ENCODE results near the gene NR1D2.

The NR1D2 gene

DNA sequence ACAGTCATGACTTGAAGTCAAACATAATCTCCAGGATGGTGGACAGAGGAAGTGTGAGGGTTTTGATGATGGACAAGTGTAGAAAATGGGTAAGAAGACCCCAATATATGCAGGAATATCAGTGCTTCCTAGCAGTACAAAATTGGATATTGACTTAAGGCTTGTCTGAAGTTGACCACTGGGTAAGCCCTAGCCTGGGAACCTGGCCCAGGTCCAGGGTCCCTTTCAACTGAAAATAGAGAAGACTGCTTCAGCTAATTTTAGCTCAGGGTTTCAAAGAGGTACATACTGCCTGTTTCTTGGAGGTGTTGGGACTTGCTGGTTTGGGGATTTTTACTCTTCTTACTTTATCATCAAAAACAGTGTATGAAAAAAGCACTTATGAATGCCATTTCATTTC lies 4.7 kb downstream of the NR1D2 start:
- H3K4me3 ChIP-seq (ENCODE audit: control insufficient read depth in 1 of 7, extremely low read depth in 1 of 7, insufficient read depth in 4 of 7, low read depth in 2 of 7, low read length in 6 of 7), result peak overlapping the region in 6 of 7 experiments; percentile 29 to 71 (median 53)
- DNase-seq, result peak in 2 of 3 donors; percentile 15 to 22
- POLR2A ChIA-PET, result interaction anchor here (1.7 kb wide), 1 partner anchor 33 kb away, joined by 7 read pairs; the partner anchor contains the start of genes NKIRAS1 and RPL15
- peak overlapping the region; percentile 21 to 43 for H3K27ac ChIP-seq (ENCODE audit: insufficient read depth in 1 of 2, low read depth in 1 of 2, low read length in 2 of 2, poor library complexity in 1 of 2, severe bottlenecking in 2 of 2)
- H3K4me1 ChIP-seq (ENCODE audit: control extremely low read depth in 1 of 4, control insufficient read depth in 4 of 4, insufficient read depth in 4 of 4, low read length in 3 of 4), result peaks cover 11 to 33% (median 28%) of the 10 kb centered on the region in 4 experiments
- peaks cover 0 to 3% (median under 1%) of the 10 kb centered on the region in 4 experiments for H3K36me3 ChIP-seq (ENCODE audit: control insufficient read depth in 4 of 4, insufficient read depth in 4 of 4, low read length in 3 of 4)
- H3K9me3 ChIP-seq (ENCODE audit: control extremely low read depth in 1 of 5, control insufficient read depth in 4 of 5, insufficient read depth in 2 of 5, low read depth in 1 of 5, low read length in 4 of 5), result no peaks in the 10 kb centered on the region
- H3K27me3 ChIP-seq (replicated peaks in 2 of 5; ENCODE audit: control insufficient read depth in 4 of 5, insufficient read depth in 5 of 5, low read length in 4 of 5), result no peaks in the 10 kb centered on the region
- CTCF ChIA-PET, result interaction anchor here (0.9 to 1.5 kb wide), 4 partner anchors 12 to 116 kb away, joined by 3 to 4 read pairs (median 4); no protein-coding TSS in a partner anchor

GRCh38 chr3:23950293-23950692 lies 5.2 kb downstream of the NR1D2 start:
- POLR2A ChIA-PET, result interaction anchor here (1.7 kb wide), 1 partner anchor 34 kb away, joined by 7 read pairs; the partner anchor contains the start of genes NKIRAS1 and RPL15
- peaks cover 0 to 5% (median 2%) of the 10 kb centered on the region in 4 experiments for H3K36me3 ChIP-seq (ENCODE audit: control insufficient read depth in 4 of 4, insufficient read depth in 4 of 4, low read length in 3 of 4)
- no peaks in the 10 kb centered on the region for H3K9me3 ChIP-seq (ENCODE audit: control extremely low read depth in 1 of 5, control insufficient read depth in 4 of 5, insufficient read depth in 2 of 5, low read depth in 1 of 5, low read length in 4 of 5)
- H3K27me3 ChIP-seq (replicated peaks in 2 of 5; ENCODE audit: control insufficient read depth in 4 of 5, insufficient read depth in 5 of 5, low read length in 4 of 5), result no peaks in the 10 kb centered on the region
- CTCF ChIA-PET, result interaction anchor here (0.9 to 1.5 kb wide), 6 partner anchors 11 to 117 kb away, joined by 3 to 4 read pairs (median 4); no protein-coding TSS in a partner anchor
- peak; percentile 29 to 69 (median 50) for DNase-seq
- H3K4me3 ChIP-seq (ENCODE audit: control insufficient read depth in 1 of 7, extremely low read depth in 1 of 7, insufficient read depth in 4 of 7, low read depth in 2 of 7, low read length in 6 of 7), result peak overlapping the region in 6 of 7 experiments; percentile 29 to 71 (median 53)
- H3K27ac ChIP-seq (ENCODE audit: insufficient read depth in 1 of 2, low read depth in 1 of 2, low read length in 2 of 2, poor library complexity in 1 of 2, severe bottlenecking in 2 of 2), result peak overlapping the region; percentile 21 to 43
- H3K4me1 ChIP-seq (ENCODE audit: control extremely low read depth in 1 of 4, control insufficient read depth in 4 of 4, insufficient read depth in 4 of 4, low read length in 3 of 4), result peaks cover 11 to 32% (median 27%) of the 10 kb centered on the region in 4 experiments

DNA sequence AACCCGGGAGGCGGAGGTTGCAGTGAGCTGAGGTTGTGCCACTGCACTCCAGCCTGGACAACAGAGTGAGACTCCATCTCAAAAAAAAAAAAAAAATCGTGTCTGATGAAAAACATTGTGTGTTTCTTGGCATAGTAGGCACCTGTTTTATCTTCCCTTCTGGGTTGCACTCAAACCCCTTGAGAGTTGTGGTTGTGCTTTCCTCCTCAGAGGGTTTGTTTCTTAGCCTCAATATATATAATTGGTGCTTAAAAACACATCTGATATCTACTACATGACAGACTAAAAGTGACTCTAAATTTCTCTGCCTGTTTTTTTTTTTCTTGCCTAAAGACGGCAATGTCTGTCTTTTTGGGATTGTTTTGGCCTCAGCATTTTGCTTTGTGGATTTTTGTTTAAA lies 7.6 kb downstream of the NR1D2 start:
- Histone ChIP-seq H3K4me1 (ENCODE audit: control extremely low read depth in 1 of 4, control insufficient read depth in 4 of 4, insufficient read depth in 4 of 4, low read length in 3 of 4) (peaks cover 5 to 17% (median 15%) of the 10 kb centered on the region in 4 experiments), H3K36me3 (ENCODE audit: control insufficient read depth in 4 of 4, insufficient read depth in 4 of 4, low read length in 3 of 4) (peaks cover 2 to 9% (median 7%) of the 10 kb centered on the region in 4 experiments), H3K27ac (ENCODE audit: insufficient read depth in 1 of 2, low read depth in 1 of 2, low read length in 2 of 2, poor library complexity in 1 of 2, severe bottlenecking in 2 of 2) (no peak overlapping the region), H3K4me3 (ENCODE audit: control insufficient read depth in 1 of 7, extremely low read depth in 1 of 7, insufficient read depth in 4 of 7, low read depth in 2 of 7, low read length in 6 of 7) (no peak overlapping the region), H3K9me3 (ENCODE audit: control extremely low read depth in 1 of 5, control insufficient read depth in 4 of 5, insufficient read depth in 2 of 5, low read depth in 1 of 5, low read length in 4 of 5) (no peaks in the 10 kb centered on the region), H3K27me3 (replicated peaks in 2 of 5; ENCODE audit: control insufficient read depth in 4 of 5, insufficient read depth in 5 of 5, low read length in 4 of 5) (no peaks in the 10 kb centered on the region)
- CTCF ChIA-PET, result interaction anchor here (0.6 to 1.1 kb wide), 2 partner anchors 9 to 63 kb away, joined by 3 read pairs; no protein-coding TSS in a partner anchor
- POLR2A ChIA-PET, result no interaction called here
- peak in 2 of 3 donors; percentile 21 to 31 for DNase-seq
- whole genome bisulfite sequencing (ENCODE audit: insufficient coverage), result 80% methylated on average over 3 of the region's 4 CpGs

GRCh38 chr3:23953523-23953922 lies 8.4 kb downstream of the NR1D2 start:
- Histone ChIP-seq H3K27ac (ENCODE audit: insufficient read depth in 1 of 2, low read depth in 1 of 2, low read length in 2 of 2, poor library complexity in 1 of 2, severe bottlenecking in 2 of 2) (no peak overlapping the region), H3K36me3 (ENCODE audit: control insufficient read depth in 4 of 4, insufficient read depth in 4 of 4, low read length in 3 of 4) (peaks cover 2 to 9% (median 7%) of the 10 kb centered on the region in 4 experiments), H3K4me3 (ENCODE audit: control insufficient read depth in 1 of 7, extremely low read depth in 1 of 7, insufficient read depth in 4 of 7, low read depth in 2 of 7, low read length in 6 of 7) (no peak overlapping the region), H3K27me3 (replicated peaks in 2 of 5; ENCODE audit: control insufficient read depth in 4 of 5, insufficient read depth in 5 of 5, low read length in 4 of 5) (no peaks in the 10 kb centered on the region), H3K4me1 (ENCODE audit: control extremely low read depth in 1 of 4, control insufficient read depth in 4 of 4, insufficient read depth in 4 of 4, low read length in 3 of 4) (peaks cover 5 to 16% (median 15%) of the 10 kb centered on the region in 4 experiments), H3K9me3 (ENCODE audit: control extremely low read depth in 1 of 5, control insufficient read depth in 4 of 5, insufficient read depth in 2 of 5, low read depth in 1 of 5, low read length in 4 of 5) (no peaks in the 10 kb centered on the region)
- ChIA-PET POLR2A (interaction anchor here (0.7 to 1.4 kb wide), 2 partner anchors 37 to 69 kb away, joined by 3 to 6 read pairs; partner anchors contain the start of genes NKIRAS1 and RPL15), CTCF (interaction anchor here (0.6 to 1.1 kb wide), 3 partner anchors 8 to 64 kb away, joined by 3 read pairs; no protein-coding TSS in a partner anchor)
- WGBS (ENCODE audit: insufficient coverage), result no CpG with 5 or more reads among the region's 1 CpG
- DNase-seq, result no peak

- peaks cover 5 to 16% (median 15%) of the 10 kb centered on the region in 4 experiments for H3K4me1 ChIP-seq (ENCODE audit: control extremely low read depth in 1 of 4, control insufficient read depth in 4 of 4, insufficient read depth in 4 of 4, low read length in 3 of 4)
- POLR2A ChIA-PET, result interaction anchor here (1.3 to 1.4 kb wide), 2 partner anchors 27 to 38 kb away, joined by 3 to 6 read pairs; partner anchors contain the start of genes NKIRAS1 and RPL15
- H3K36me3 ChIP-seq (ENCODE audit: control insufficient read depth in 4 of 4, insufficient read depth in 4 of 4, low read length in 3 of 4), result peaks cover 2 to 9% (median 7%) of the 10 kb centered on the region in 4 experiments
- CTCF ChIA-PET, result interaction anchor here (0.7 to 1.2 kb wide), 2 partner anchors 56 to 118 kb away, joined by 3 read pairs; no protein-coding TSS in a partner anchor
- no peak for DNase-seq
- 100% methylated on average over 1 of the region's 5 CpGs for WGBS (ENCODE audit: insufficient coverage)
- H3K4me3 ChIP-seq (ENCODE audit: control insufficient read depth in 1 of 7, extremely low read depth in 1 of 7, insufficient read depth in 4 of 7, low read depth in 2 of 7, low read length in 6 of 7), result no peak overlapping the region
- no peaks in the 10 kb centered on the region for H3K9me3 ChIP-seq (ENCODE audit: control extremely low read depth in 1 of 5, control insufficient read depth in 4 of 5, insufficient read depth in 2 of 5, low read depth in 1 of 5, low read length in 4 of 5)
- no peak overlapping the region for H3K27ac ChIP-seq (ENCODE audit: insufficient read depth in 1 of 2, low read depth in 1 of 2, low read length in 2 of 2, poor library complexity in 1 of 2, severe bottlenecking in 2 of 2)
- no peaks in the 10 kb centered on the region for H3K27me3 ChIP-seq (replicated peaks in 2 of 5; ENCODE audit: control insufficient read depth in 4 of 5, insufficient read depth in 5 of 5, low read length in 4 of 5)
Measured at GRCh38 chr3:23954144-23954543, 9.1 kb downstream of the NR1D2 start.

DNA sequence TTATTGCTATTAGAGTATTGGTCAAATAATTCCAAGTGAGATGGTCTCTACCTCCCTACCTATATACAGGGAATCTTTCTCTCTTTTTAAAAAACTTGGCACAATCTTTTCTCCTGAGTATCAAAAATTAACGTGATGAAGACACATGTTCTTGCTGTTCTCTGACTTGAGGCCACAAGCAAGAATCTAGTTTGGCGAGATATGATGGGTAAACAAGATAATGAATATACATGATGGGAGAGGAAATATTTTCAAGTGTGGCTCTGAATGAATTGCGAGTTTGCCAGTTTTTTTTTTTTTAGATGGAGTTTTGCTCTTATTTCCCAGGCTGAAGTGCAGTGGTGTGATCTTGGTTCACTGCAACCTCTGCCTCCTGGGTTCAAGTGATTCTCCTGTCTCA lies 11.6 kb downstream of the NR1D2 start:
- H3K9me3 ChIP-seq (ENCODE audit: control extremely low read depth in 1 of 5, control insufficient read depth in 4 of 5, insufficient read depth in 2 of 5, low read depth in 1 of 5, low read length in 4 of 5), result no peaks in the 10 kb centered on the region
- H3K27me3 ChIP-seq (replicated peaks in 2 of 5; ENCODE audit: control insufficient read depth in 4 of 5, insufficient read depth in 5 of 5, low read length in 4 of 5), result no peaks in the 10 kb centered on the region
- peaks cover 3 to 22% (median 11%) of the 10 kb centered on the region in 4 experiments for H3K36me3 ChIP-seq (ENCODE audit: control insufficient read depth in 4 of 4, insufficient read depth in 4 of 4, low read length in 3 of 4)
- no peak overlapping the region for H3K4me3 ChIP-seq (ENCODE audit: control insufficient read depth in 1 of 7, extremely low read depth in 1 of 7, insufficient read depth in 4 of 7, low read depth in 2 of 7, low read length in 6 of 7)
- WGBS (ENCODE audit: insufficient coverage), result 100% methylated on average over 3 of the region's 3 CpGs
- POLR2A ChIA-PET, result no interaction called here
- DNase-seq, result no peak
- H3K27ac ChIP-seq (ENCODE audit: insufficient read depth in 1 of 2, low read depth in 1 of 2, low read length in 2 of 2, poor library complexity in 1 of 2, severe bottlenecking in 2 of 2), result no peak overlapping the region
- CTCF ChIA-PET, result interaction anchor here (1.3 kb wide), 1 partner anchor 9 kb away, joined by 4 read pairs; no protein-coding TSS in a partner anchor
- H3K4me1 ChIP-seq (ENCODE audit: control extremely low read depth in 1 of 4, control insufficient read depth in 4 of 4, insufficient read depth in 4 of 4, low read length in 3 of 4), result peaks cover 0 to under 1% (median 0%) of the 10 kb centered on the region in 4 experiments

Measured in common myeloid progenitor, CD34-positive (primary cell).